ENCODE data around the gene RABAC1. TPM values are rescaled to one million over a fixed set of nuclear protein-coding genes. Genes with fewer than 3 reads are reported as not detected.

RABAC1 gene
- total RNA-seq, 1 donor from 2014 or later = 282 TPM

- H3K27ac Mint-ChIP-seq (ENCODE audit: unreplicated experiment) = no peak overlapping the region
Measured at GRCh38 chr19:41930926-41931592, 28.1 kb downstream of the RABAC1 start.

GRCh38 chr19:41930322-41930722, 28.8 kb downstream of the RABAC1 start:
- peaks cover 7% of the 10 kb centered on the region for H3K4me1 Mint-ChIP-seq (ENCODE audit: low read depth)
- DNase-seq (ENCODE audit: low spot score) = no peak
- H3K36me3 Mint-ChIP-seq (ENCODE audit: low read depth) = peaks cover 3% of the 10 kb centered on the region
- no peak for TF ChIP-seq CTCF (IDR thresholded peaks at IDR 0.05)
- no peak overlapping the region for H3K27ac Mint-ChIP-seq (ENCODE audit: unreplicated experiment)
- H3K27me3 Mint-ChIP-seq (ENCODE audit: low read depth) = peaks cover 54% of the 10 kb centered on the region
- H3K4me3 Mint-ChIP-seq (ENCODE audit: unreplicated experiment) = no peak overlapping the region
- no peaks in the 10 kb centered on the region for H3K9me3 Mint-ChIP-seq (ENCODE audit: low read depth)

More at GRCh38 chr19:41930926-41931592, 28.1 kb downstream of the RABAC1 start:
- DNase-seq (ENCODE audit: low spot score) = no peak
- no peaks in the 10 kb centered on the region for H3K9me3 Mint-ChIP-seq (ENCODE audit: low read depth)
- H3K27me3 Mint-ChIP-seq (ENCODE audit: low read depth) = peaks cover 56% of the 10 kb centered on the region
- no peak overlapping the region for H3K4me3 Mint-ChIP-seq (ENCODE audit: unreplicated experiment)
- peaks cover 3% of the 10 kb centered on the region for H3K36me3 Mint-ChIP-seq (ENCODE audit: low read depth)
- peak; percentile 72 for TF ChIP-seq CTCF (IDR thresholded peaks at IDR 0.05)
- H3K4me1 Mint-ChIP-seq (ENCODE audit: low read depth) = peaks cover 7% of the 10 kb centered on the region

DNA sequence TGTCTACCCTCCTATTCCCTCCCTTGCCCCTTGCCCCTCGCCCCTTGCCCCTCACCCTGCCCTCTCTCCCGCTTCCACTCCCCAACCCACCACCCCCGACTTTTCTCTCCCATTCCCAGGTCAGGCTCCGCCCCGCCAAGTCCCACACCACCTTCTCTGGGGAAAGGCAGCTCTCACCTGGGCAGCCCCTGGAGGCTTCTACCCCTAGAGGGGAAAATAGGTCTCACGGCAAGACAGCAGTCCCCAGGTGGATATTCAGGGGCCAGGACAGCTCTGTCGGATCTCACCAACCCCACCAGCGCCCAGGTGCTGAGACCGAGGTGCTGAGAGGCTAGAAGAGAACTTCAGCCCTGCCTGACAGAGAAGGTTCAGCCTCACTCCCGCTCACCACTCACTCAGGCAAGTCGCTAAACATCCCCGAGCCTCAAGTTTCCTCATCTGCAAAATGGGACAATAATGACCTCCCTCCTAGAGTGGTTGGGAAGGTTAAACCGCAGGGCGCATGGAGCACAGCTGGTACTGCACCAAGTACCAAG, 29.5 kb downstream of the RABAC1 start:
- Mint-ChIP-seq H3K4me3 (ENCODE audit: unreplicated experiment) (no peak overlapping the region), H3K4me1 (ENCODE audit: low read depth) (peaks cover 7% of the 10 kb centered on the region), H3K27ac (ENCODE audit: unreplicated experiment) (no peak overlapping the region), H3K9me3 (ENCODE audit: low read depth) (no peaks in the 10 kb centered on the region), H3K27me3 (ENCODE audit: low read depth) (peaks cover 48% of the 10 kb centered on the region), H3K36me3 (ENCODE audit: low read depth) (peaks cover 3% of the 10 kb centered on the region)
- no peak for TF ChIP-seq CTCF (IDR thresholded peaks at IDR 0.05)
- DNase-seq (ENCODE audit: low spot score) = no peak

GRCh38 chr19:41928754-41929535, 30.2 kb downstream of the RABAC1 start:
- H3K9me3 Mint-ChIP-seq (ENCODE audit: low read depth) = no peaks in the 10 kb centered on the region
- peak; percentile 20 for TF ChIP-seq CTCF (IDR thresholded peaks at IDR 0.05)
- H3K27me3 Mint-ChIP-seq (ENCODE audit: low read depth) = peaks cover 43% of the 10 kb centered on the region
- H3K27ac Mint-ChIP-seq (ENCODE audit: unreplicated experiment) = no peak overlapping the region
- no peak for DNase-seq (ENCODE audit: low spot score)
- H3K36me3 Mint-ChIP-seq (ENCODE audit: low read depth) = peaks cover 3% of the 10 kb centered on the region
- peak overlapping the region; percentile 59 for H3K4me3 Mint-ChIP-seq (ENCODE audit: unreplicated experiment)
- H3K4me1 Mint-ChIP-seq (ENCODE audit: low read depth) = peaks cover 7% of the 10 kb centered on the region

- H3K4me3 Mint-ChIP-seq (ENCODE audit: unreplicated experiment) = peak within 1 kb of the TSS; percentile 75
- no peak for DNase-seq (ENCODE audit: low spot score)
- H3K4me1 Mint-ChIP-seq (ENCODE audit: low read depth) = peaks cover 7% of the 10 kb centered on the region
- peak; percentile 27 for TF ChIP-seq CTCF (IDR thresholded peaks at IDR 0.05)
- no peak within 1 kb of the TSS for H3K27ac Mint-ChIP-seq (ENCODE audit: unreplicated experiment)
- peaks cover 38% of the 10 kb centered on the region for H3K27me3 Mint-ChIP-seq (ENCODE audit: low read depth)
- H3K36me3 Mint-ChIP-seq (ENCODE audit: low read depth) = peaks cover 3% of the 10 kb centered on the region
- H3K9me3 Mint-ChIP-seq (ENCODE audit: low read depth) = no peaks in the 10 kb centered on the region
Measured at GRCh38 chr19:41928221-41928683, 30.9 kb downstream of the RABAC1 start, which contains the start of gene ERFL. TSS of gene ERFL (minus strand) at chr19:41928449. CDS start at chr19:41912919, 15,530 bp downstream.
